Glomerular endothelial cell (primary cell): ENCODE data around the gene GIT2. TPM values are rescaled to one million over a fixed set of nuclear protein-coding genes. Genes with fewer than 3 reads are reported as not detected.
"Not testable (repeated sequence)": the region's sequence is repeated elsewhere in the genome, so short reads cannot be mapped to it uniquely, and the experiment has no call there.

ENCODE experiments used
- DNase-seq: peaks from one replicate; pipeline ENCODE4 v3.0.0-alpha.2; 2011; ENCODE audit warnings: low read depth, low spot score; ENCODE audit errors: extremely low read depth
- total RNA-seq: library from RNA; depleted of rRNA; stranded (reverse); fragments of >200 nt; gene quantifications from 2 replicates; pipeline ENCODE4 v1.2.3, GENCODE V29; 2015

GIT2 gene
- total RNA-seq, 1 donor from 2014 or later = 65.6 TPM

DNA sequence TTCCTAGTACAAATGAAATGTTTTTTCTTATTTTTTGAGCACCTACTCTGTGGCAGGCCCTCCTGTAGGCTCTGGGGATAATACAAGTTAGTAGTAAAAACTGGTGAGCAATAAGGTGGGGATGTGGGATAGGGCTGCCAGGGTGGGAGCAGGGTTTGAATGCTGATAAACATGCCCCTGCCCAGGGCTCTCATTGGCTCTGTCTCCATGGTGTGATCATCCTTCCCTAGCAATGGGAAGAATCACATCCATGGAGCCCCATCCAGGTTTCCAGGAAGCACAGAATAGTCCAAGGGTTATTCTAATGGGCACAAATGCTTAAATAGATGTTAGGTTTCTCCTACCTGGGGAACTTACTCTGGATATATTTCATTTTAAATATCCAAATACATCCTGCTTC, 45.5 kb downstream of the GIT2 start:
- DNase-seq = no peak

DNA sequence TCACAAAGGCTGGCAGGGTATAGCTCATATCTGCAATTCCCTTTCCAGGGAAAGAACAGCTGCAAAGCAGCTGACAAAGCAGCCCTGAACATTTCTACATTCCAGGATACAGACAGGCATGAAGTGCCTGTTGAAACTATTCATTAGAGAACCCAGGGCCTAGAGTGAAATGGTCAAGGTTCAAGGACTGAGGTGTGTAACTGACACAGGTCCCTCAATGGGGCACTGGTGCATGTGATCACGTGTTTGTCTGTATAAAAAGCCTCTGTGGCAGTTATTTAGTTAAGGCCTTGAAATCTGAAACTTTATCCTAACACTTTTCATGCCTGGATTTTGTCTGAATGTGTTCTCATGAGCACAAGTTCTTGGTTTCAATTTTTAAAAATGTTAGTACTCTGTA, 47.1 kb downstream of the GIT2 start:
- no peak for DNase-seq

DNA sequence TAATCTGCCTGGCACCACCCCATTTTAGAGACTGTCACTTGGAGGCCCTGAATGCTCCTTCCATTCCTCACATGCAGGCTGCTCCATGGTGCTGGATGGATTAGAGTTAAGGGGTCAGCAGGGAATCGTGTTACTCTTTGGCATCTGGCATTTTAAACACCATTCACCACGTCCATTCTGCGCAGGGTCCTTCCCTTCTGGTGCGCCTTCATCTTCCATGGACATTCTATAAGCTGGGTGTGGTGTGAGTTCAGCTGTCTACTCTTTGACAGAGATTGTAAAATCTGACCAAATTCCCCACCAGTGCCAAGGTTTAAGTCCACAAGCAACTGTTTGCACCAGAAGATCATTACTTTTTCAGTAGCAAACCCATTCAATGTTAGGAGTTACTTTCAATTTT, 47.8 kb downstream of the GIT2 start:
- no peak for DNase-seq

GRCh38 chr12:109947521-109947920, 48.6 kb downstream of the GIT2 start:
- no peak for DNase-seq

DNA sequence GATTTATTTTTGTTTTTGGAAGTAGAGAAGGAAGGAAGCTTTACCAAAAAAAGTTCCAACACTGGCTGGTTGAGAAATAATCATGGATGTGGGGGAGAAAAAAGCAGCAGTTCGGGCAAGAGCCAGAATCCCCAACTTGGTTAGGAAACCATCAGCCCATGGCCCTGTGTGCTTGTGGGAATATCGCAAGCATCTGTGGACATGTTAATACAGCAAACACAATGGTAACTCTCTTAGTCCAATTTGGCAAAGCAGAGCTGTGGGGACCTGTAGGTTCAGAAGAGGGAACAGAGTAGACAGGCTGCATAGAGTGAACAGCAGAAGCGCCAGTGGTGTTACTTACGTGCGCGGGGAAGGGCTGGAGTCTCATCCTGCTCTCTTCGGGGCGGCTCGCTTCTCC, 49.3 kb downstream of the GIT2 start:
- no peak for DNase-seq

- DNase-seq = no peak
These were observed 49.7 kb downstream of the GIT2 start for GRCh38 chr12:109946505-109946904.

DNA sequence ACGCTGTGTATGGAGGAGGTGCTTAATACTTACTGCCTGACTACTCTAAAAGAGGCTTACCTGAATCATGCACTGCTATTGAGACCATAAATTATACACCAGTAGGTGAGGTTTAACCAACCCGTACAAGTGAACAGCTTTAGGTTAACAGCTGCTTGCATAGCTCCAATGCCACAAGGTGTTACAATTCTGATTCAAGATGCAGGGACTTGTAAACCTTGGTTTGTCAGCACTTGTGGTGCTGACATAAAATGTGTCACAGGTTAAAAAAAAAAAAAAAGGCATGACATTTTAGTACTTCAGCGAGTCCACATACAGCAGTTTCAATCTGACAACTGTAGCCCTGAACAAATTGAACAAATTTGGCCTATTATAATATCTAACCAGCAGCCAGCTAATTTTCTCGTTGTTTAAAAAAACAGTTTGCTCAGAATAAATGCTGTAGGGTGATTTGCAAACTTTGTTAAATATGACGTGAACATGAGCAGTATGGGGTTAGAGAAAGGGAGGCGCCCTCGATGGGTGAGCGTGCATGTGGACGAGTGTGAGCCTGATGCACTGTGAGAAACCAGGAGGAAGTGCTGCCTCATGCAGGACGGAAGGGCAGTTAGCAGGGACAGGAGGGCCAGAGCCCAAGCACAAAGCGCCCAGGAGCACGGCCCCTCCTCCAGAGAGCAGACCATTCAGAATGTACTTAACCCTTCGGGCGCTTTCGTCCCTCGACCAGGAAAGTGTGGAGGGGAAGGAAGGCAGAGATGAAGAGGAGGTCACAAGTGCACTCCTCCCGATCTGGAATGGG, 51.4 kb downstream of the GIT2 start:
- no peak for DNase-seq

- DNase-seq = no peak
These were observed 52.4 kb downstream of the GIT2 start for GRCh38 chr12:109943811-109944210.

DNA sequence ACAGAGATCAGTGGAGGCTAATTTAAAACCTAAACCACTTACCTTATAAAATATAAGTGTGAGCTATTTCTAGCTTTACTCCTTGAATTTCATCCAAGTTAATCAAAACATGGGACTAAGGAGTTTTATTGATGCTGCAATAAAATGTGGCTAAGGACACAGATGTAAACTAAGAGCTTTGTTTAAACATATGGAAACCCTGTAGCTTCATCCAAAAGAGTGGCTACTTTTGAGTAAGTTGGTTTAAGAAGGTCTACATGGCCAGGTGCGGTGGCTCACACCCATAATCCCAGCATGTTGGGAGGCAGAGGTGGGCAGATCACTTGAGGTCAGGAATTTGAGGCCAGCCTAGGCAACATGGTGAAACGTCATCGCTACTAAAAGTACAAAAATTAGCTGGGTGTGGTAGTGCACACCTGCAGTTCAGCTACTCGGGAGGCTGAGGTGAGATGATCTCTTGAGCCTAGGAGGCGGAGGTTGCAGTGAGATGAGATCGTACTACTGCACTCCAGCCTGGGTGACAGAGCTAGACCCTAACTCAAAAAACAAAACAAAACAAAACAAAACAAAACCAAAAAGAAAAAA, 55.7 kb downstream of the GIT2 start:
- DNase-seq = no peak

DNA sequence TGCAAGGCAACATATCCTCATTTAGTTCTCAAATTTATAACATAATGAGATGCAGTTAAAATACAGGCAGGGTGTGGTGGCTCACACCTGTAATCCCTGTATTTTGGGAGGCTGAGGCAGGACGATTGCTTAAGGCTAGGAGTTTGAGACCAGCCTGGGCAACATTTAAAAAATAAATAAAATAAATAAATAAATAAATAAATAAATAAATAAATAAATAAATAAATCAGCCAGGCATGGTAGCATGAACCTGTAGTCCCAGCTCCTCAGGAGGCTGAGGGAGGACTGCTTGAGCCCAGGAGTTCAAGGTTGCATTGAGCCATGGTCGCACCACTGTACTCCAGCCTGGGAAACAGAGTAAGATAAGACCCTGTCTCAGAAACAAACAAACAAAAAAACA, 56.7 kb downstream of the GIT2 start:
- no peak for DNase-seq

DNA sequence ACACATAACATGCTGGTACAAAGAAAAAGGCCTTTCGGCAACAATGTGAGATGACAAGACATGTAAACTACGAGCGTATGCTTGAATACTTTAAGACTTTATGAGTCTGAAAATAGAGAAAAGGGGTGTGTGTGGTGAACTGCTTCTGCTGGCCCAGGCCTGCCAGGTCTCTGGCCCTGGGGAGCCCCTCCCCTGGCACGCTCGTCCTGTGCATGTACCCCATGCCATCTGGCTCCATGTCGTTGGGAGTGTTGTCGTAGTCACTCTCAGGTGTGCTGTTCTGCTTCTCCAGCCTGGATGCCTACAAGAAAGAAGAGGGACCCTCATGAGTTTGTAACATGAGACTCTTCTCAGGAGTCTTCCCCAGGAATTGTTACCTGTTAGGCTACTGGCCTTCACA, 57.2 kb downstream of the GIT2 start:
- no peak for DNase-seq

DNA sequence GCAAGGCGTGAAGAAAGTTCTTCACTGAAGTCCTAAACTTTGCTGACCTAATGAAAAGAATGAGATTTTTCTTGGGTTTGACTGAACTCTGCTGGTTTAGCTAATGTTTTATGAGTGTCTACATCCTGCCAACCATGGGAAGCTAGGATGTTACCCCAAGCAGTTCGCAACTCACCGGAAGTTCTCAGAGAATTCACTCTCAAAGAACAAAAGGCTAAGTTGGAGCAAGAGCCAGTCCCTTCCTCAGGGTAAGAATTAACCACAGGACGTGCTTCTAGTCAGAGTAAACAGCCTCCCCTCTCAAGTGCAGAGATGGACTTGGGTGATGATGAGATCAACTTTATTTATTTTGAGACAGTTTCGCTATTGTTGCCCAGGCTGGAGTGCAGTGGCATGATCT, 58.8 kb downstream of the GIT2 start:
- DNase-seq = peak; percentile 78

GRCh38 chr12:109934026-109934425, 62.1 kb downstream of the GIT2 start:
- DNase-seq = no peak

- DNase-seq = no peak
These were observed 63.2 kb downstream of the GIT2 start for GRCh38 chr12:109932878-109933503.

DNA sequence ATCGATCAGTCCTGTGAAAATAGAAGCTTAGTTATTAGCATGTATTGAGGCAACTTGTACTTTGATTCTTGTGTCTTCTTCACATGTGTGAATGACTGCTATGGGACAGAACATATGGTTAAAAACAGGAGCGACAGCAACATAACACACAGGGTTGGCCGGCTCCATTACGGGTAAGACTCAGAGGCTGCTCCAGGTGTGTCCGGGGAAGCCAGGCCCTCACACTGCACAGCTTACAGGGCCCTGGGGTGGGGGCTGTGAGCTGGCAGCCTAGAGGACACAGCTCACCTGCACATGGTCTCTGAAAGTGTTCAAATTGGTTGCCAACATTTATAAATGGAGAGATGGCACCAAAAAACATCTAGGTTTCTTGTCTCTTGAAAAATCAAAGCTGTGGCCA, 65.0 kb downstream of the GIT2 start:
- no peak for DNase-seq

- no peak for DNase-seq
These were observed 66.0 kb downstream of the GIT2 start for GRCh38 chr12:109930028-109930800.

DNA sequence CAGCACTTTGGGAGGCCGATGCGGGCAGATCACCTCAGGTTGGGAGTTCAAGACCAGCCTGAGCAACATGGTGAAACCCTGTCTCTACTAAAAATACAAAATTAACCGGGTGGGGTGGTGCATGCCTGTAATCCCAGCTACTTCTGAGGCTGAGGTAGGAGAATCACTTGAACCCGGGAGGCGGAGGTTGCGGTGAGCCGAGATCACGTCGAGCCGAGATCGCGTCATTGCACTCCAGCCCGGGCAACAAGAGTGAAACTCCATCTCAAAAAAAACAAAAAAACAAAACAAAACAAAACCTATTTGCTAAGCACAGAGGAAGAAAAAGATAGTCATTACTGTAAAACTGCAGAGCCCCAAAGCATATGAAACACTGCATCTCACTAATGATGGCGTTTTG, 66.8 kb downstream of the GIT2 start:
- not testable (repeated sequence) for DNase-seq

GRCh38 chr12:109928058-109928656, 68.0 kb downstream of the GIT2 start:
- no peak for DNase-seq

DNA sequence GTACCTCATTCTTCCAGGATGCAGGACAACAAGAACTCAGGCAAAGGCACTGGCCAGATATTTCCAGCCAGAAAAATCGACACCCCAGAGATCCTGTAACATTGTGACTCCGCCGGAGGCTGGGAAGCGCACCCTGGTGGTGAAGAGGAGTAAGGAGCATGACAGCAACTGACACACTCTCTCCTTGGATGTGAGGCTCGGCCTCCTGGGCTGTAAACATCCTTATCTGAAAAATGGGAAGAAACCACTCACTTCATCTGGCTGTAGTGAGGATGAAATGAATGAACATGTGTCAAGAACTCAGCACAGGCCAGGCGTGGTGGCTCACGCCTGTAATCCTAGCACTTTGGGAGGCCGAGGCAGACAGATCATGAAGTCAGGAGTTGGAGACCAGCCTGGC, 68.5 kb downstream of the GIT2 start:
- no peak for DNase-seq

DNA sequence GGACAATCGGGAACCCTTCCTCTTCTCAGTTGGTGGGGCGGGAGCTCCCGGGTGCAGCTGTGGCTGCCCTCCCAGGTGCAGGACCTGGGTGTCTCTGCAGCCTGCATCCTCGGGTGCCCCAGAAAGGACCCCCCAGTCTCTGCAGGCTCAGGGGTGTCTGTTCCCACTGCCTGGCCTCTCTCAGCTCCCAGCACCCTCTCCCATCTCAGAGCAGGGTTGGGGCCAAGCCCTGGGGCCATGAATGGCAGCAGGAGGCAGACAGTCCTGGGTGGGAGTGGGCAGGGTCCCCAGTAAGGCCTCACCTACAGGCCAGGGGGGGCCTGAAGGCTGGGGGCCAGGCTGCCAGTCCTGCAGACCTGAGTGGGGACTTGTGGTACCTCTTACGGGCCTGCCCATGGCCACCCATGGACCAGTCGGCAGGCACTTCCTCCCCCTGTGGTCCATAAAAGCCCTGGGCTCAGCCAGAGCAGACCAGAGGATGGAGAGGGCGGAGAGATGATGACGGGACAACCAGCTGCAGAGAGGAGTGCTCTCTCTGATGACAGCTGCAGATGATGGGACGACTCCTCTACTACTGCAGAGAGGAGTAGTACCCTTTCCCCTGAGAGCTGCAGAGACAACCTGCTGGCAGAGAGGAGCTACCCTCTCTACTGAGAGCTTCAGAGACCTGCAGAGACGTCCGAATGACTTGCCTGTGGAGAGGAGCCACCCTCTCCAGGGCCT, 69.5 kb downstream of the GIT2 start:
- DNase-seq = no peak
